Erythroblast (primary cell): Measurements from ENCODE around the gene CAMKK1.

Experiments
- GATA1 ChIP-seq: IDR thresholded peaks from 2 replicates; pipeline ENCODE4 v1.6.1; 2011; ENCODE audit warnings: low read depth, mild to moderate bottlenecking, control low read depth, low read length, moderate library complexity
- POLR2A ChIP-seq: IDR thresholded peaks from 2 replicates; pipeline ENCODE4 v1.6.1; 2011; ENCODE audit warnings: mild to moderate bottlenecking, low read length

DNA sequence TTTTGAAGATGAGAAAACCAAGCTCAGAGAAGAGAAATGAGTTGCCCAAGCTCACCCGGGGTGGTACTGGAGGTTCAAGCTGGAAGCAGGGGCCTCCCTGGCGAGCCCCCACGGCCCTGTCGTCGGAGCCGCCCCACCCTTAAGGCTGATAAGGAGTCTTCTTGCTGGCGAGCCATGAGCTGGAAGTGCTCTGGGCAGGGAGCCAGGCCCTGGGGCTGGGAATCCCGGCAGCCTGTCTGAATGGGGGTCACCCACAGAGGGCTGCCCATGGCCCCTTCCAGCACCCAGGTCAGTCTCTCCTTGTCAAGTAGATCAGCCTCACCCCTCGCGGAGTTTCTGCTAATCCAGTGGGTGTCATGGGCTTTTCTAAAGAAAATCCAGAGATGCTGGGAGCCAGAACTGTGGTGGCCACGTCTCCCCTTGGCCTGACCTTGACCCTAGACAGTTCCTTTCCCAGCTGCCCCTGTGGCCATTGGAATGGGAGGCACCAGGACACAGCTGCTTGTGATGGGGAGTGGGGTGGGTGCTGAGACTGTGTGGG, 24.6 kb upstream of the CAMKK1 start:
- TF ChIP-seq POLR2A (no peak), GATA1 (no peak)
